Measurements from ENCODE around the gene SULT1C2.
"Not testable (repeated sequence)": the region's sequence is repeated elsewhere in the genome, so short reads cannot be mapped to it uniquely, and the experiment has no call there.

Gene SULT1C2

DNA sequence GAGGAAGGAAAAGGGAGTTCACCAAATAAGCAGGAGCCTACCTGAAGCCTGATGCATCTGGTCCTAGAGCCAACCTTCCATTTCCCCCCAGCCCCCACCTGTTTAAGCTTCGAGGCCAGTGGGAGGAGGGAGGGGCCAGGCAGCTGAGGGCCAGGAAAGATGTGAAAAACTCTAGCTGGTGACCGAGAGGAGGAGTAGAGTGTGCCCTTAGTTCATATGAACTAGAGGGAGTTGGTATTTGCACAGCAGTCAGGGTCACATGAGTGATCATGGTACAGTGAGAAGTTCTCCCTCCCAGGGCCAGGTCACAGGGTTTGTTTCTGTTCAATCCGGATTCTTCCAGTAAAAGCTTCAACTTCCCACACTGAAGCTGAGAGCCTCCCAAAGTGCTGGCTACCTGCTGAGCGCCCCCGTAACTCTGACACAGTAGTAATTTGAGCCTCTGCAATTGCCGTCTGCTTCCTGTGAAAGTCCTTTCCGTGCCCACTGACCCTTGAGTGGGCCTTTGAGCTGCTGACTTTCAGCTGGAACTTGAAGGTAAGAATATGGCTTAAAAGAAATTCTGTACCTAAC, at the start of gene SULT1C2:
TSS of gene SULT1C2 (plus strand) at position 362 of the 573 bp plus-strand sequence. CDS start 4,773 bp downstream, outside the sequence.
- DNase-seq (ENCODE audit: low spot score) = no peak

- no peak for DNase-seq (ENCODE audit: low spot score)
Observed at GRCh38 chr2:108239786-108240185, 48.9 kb upstream of the SULT1C2 start, which contains the start of gene SULT1C3. Gene SULT1C3, plus strand, starts transcription at chr2:108239968. Its CDS starts 7,227 bp downstream, at chr2:108247195.

DNA sequence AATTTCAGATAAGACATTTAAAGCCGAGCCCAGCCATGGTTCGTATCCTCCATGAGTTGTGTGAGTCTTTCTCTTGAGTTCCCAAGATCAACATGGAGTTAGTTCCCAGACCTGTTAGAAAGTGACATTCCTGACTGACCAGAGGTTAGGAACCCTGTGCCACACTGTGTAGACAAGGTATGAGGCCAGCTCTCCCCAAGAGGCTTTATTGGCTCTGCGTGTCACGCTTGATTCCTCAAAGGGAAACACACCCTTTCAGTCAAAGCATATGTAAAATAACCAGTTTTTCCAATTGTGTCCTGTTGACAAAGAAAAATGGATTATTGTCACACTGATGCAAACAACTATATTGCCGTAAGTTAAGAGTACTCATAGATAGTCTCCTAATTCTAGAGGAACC, 47.7 kb upstream of the SULT1C2 start:
- no peak for DNase-seq (ENCODE audit: low spot score)

GRCh38 chr2:108243566-108243965, 45.1 kb upstream of the SULT1C2 start:
- DNase-seq (ENCODE audit: low spot score) = no peak

GRCh38 chr2:108244667-108245414, 43.9 kb upstream of the SULT1C2 start:
- DNase-seq (ENCODE audit: low spot score) = no peak

DNA sequence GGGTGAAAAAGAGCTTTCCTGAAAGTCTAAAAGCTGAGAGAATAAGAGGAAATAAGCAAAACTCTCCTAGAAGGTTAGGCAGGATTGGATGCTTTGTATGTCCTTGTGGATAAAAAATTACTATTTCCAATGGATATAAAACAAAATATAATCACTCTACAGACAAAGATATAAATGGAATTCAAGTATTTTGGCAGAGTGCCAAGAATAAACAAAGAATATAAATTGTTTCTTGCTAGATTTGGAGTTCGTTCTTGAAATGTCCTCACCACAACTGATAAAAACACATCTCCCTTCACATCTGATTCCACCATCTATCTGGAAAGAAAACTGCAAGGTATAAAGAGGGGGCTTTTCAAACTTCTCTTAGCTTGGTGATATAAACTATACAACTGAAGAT, 35.6 kb upstream of the SULT1C2 start:
- DNase-seq (ENCODE audit: low spot score) = no peak

GRCh38 chr2:108257757-108258331, 30.9 kb upstream of the SULT1C2 start:
- DNase-seq (ENCODE audit: low spot score) = no peak

DNA sequence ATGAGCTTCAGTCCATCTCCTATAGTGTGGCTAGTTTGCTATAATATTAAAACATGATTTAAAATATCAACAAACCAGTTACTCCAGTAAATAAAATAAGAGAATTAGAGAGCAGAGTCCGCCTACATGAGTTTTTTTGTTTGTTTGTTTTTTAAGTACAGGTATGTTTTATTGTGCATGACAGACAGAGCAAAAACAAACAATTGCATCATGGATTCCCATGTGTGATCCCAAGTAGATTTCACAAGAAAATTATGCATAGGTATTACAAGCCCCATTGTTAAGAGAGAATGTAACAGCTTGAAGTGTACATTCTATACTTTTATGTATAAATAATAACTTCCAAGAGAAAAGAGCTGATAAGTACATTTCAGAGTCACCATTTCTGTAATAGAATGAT, 27.9 kb upstream of the SULT1C2 start:
- DNase-seq (ENCODE audit: low spot score) = no peak

GRCh38 chr2:108262036-108262435, 26.7 kb upstream of the SULT1C2 start:
- no peak for DNase-seq (ENCODE audit: low spot score)

DNA sequence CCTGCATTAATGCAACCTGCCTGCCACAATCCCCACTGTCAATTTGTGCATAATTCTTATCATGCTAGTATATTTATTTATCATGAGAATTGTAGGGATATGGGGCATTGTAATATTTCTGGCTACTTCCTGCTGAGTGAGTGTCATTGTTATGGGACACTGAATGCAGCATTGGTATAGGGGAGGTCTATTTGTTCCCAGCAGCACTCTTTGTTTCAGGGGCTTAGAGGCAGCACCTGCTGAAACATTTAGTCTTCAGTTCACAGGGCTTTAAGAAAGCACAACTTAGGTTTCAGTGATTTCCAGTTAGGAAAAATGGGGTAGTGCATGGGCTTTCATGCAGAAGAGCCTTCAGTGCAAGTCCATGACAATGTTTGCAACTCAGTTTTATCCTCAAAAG, 25.3 kb upstream of the SULT1C2 start:
- DNase-seq (ENCODE audit: low spot score) = no peak

- no peak for DNase-seq (ENCODE audit: low spot score)
Observed at GRCh38 chr2:108266218-108266617, 22.5 kb upstream of the SULT1C2 start.

DNA sequence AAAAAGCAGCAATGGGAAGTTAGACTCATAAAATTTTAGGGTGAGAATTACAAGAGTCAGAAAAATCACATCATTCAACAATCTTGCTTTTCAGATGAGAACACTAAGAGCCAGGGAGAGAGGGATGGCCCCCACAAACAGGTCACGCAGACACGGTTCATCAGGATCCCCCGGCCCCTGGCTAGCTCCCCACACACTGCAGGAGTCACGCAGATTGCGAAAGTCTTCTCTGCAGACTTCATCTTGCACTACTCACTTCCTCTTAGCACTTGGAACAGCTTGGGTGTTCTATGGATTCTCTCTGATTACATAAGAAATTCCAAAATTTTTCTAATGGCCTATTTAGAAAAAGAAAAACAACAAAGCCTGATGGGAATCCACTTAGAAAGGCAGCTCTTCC, 21.6 kb upstream of the SULT1C2 start:
- no peak for DNase-seq (ENCODE audit: low spot score)

DNA sequence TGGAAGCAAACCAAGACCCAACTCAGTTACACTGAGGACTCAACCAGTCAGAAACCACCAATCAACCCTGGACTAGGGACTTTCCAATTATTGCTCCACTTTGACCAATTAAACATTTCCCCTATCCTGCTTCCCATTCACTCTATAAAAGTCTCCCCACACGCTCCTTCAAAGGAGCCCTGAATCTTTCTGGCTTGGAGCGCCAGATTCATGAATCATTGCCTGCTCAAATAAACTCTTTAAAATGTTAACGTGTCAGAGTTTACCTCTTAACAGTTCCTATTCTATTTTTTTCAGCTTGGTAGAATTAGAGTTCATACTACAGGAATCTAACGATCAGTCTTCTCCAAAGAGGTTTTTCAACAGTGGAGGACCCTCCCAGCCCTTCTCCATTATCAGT, 20.7 kb upstream of the SULT1C2 start:
- DNase-seq (ENCODE audit: low spot score) = no peak

DNA sequence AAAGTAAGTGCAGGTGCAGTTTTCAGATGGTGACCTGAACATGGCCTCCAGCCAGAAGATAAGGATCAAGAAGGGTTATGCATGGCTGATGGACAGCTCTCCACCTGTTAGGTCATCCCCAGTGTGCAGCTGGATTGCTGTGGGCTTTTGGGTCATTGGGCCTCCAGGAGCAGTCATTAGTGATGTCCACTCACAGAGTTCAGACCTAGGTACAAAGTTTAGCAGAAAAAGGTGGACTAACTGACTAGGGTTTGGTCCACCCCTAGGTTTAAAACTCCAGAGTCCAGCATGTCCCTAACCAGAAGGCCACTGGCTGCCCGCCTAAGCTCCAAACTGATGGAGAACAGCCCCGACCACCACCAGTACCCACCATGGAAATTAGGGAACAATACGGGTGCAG, 18.3 kb upstream of the SULT1C2 start:
- no peak for DNase-seq (ENCODE audit: low spot score)

DNA sequence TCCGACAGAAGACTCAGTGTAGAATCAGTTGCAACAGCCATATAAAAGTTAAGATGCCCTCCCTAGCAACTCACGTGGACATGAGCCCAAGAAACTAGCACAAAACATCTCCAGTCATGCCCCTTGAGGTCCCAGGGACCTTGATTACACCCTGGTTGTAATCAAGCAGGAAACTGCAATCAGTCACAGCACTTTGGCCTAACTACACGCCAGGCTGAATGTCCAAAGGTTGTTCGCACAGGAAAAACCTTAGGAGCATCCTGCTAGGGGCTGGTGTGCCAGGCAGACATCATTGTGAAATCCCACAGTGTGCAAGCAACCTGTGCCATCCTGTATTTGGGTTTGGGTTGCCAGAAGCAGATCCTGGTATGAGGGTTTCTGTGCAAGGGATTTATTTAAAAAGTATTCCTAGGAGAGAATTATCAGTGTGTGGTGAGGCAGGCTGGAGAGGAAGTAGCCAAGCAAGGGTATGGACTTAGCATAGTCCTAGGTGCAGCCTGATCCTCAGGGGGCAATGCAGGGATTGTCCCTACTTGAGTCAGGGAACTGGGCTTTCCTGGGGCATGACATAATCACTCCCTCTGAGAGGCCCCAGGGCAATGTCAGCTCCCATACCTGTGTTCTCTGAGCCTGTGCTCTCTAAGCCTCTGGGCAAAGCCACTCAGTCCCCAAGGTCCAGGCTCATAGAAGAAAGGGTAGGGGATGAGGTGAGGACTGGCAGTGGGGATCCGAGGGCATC, 17.8 kb upstream of the SULT1C2 start:
- DNase-seq (ENCODE audit: low spot score) = no peak

- DNase-seq (ENCODE audit: low spot score) = peak; percentile 49
Observed at GRCh38 chr2:108271691-108272253, 16.9 kb upstream of the SULT1C2 start.

GRCh38 chr2:108278631-108279030, 10.1 kb upstream of the SULT1C2 start:
- no peak for DNase-seq (ENCODE audit: low spot score)

GRCh38 chr2:108279468-108279867, 9.2 kb upstream of the SULT1C2 start:
- no peak for DNase-seq (ENCODE audit: low spot score)

DNA sequence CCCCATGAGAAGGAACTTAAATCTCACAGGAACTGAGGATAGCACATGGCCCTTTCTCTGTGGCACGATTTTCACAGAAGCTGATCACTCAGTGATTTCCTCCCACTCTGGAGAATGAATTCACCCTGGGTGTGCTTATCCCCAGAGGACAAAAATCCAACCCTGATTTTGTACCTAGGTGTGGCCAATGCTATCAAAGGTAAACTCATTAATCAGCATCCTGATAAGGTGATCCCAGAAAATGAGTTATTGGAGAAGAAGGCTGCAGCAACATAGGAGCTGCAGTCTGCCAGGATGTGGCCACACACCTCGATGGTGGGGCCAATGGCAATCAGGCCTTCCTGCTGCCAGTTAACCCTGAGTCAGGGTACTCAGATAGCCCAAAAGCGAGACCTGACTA, 8.2 kb upstream of the SULT1C2 start:
- DNase-seq (ENCODE audit: low spot score) = no peak

- DNase-seq (ENCODE audit: low spot score) = not testable (repeated sequence)
Observed at GRCh38 chr2:108284566-108284965, 4.1 kb upstream of the SULT1C2 start.

GRCh38 chr2:108285616-108286015, 3.1 kb upstream of the SULT1C2 start:
- DNase-seq (ENCODE audit: low spot score) = no peak

- no peak for DNase-seq (ENCODE audit: low spot score)
Observed at GRCh38 chr2:108287169-108287568, 1.5 kb upstream of the SULT1C2 start.
